ENCODE measurements around the gene SLC10A7.
A peak's percentile ranks its signal among the peaks of the same experiment; 100 is the strongest.

Gene SLC10A7

GRCh38 chr4:146343776-146344175 is 178.0 kb downstream of the SLC10A7 start:
- FAIRE-seq: no peak

- no peak for FAIRE-seq
Measured at GRCh38 chr4:146343199-146343598, 178.5 kb downstream of the SLC10A7 start.

GRCh38 chr4:146342600-146343192 is 179.0 kb downstream of the SLC10A7 start:
- FAIRE-seq: peak; percentile 51

- FAIRE-seq: peak; percentile 82
Measured at GRCh38 chr4:146340798-146341197, 180.9 kb downstream of the SLC10A7 start.

- no peak for FAIRE-seq
Measured at GRCh38 chr4:146338512-146338911, 183.2 kb downstream of the SLC10A7 start.

GRCh38 chr4:146336410-146336807 is 185.3 kb downstream of the SLC10A7 start:
- FAIRE-seq: no peak

GRCh38 chr4:146335763-146336409 is 185.9 kb downstream of the SLC10A7 start:
- no peak for FAIRE-seq

GRCh38 chr4:146334862-146335449 is 186.8 kb downstream of the SLC10A7 start:
- FAIRE-seq: no peak

- FAIRE-seq: no peak
Measured at GRCh38 chr4:146333895-146334262, 187.9 kb downstream of the SLC10A7 start.

GRCh38 chr4:146333187-146333894 is 188.4 kb downstream of the SLC10A7 start:
- no peak for FAIRE-seq

GRCh38 chr4:146330392-146330791 is 191.3 kb downstream of the SLC10A7 start:
- FAIRE-seq: no peak

- no peak for FAIRE-seq
Measured at GRCh38 chr4:146329050-146329716, 192.6 kb downstream of the SLC10A7 start.

- FAIRE-seq: no peak
Measured at GRCh38 chr4:146327859-146328650, 193.7 kb downstream of the SLC10A7 start.

GRCh38 chr4:146318894-146319293 is 202.8 kb downstream of the SLC10A7 start:
- FAIRE-seq: no peak

GRCh38 chr4:146317783-146318182 is 204.0 kb downstream of the SLC10A7 start:
- no peak for FAIRE-seq

GRCh38 chr4:146315184-146315583 is 206.6 kb downstream of the SLC10A7 start:
- FAIRE-seq: no peak

GRCh38 chr4:146311238-146311970 is 210.3 kb downstream of the SLC10A7 start:
- no peak for FAIRE-seq

GRCh38 chr4:146310319-146311021 is 211.3 kb downstream of the SLC10A7 start:
- no peak for FAIRE-seq

GRCh38 chr4:146308951-146309350 is 212.8 kb downstream of the SLC10A7 start:
- FAIRE-seq: no peak

- no peak for FAIRE-seq
Measured at GRCh38 chr4:146302822-146303221, 218.9 kb downstream of the SLC10A7 start.

- no peak for FAIRE-seq
Measured at GRCh38 chr4:146299607-146300006, 222.1 kb downstream of the SLC10A7 start.
